Tibial nerve (tissue), 4 donors: ENCODE data around the gene CADPS2.

Experiments
- CTCF ChIP-seq, 5 experiments: fragments of 200-600 bp in 3 of 5; fragments of 450-650 bp in 2 of 5; sonication (generic) in 3 of 5; IDR thresholded peaks; one replicate each; pipeline ENCODE4 v1.5.1; 2016 to 2019; ENCODE audit warnings: antibody characterized with exemption in 5 of 5, mild to moderate bottlenecking in 3 of 5, moderate library complexity in 2 of 5
- EP300 ChIP-seq, 2 donors: sonication (generic); formaldehyde crosslinking; IDR thresholded peaks; one replicate each; pipeline ENCODE4 v1.6.1; 2017; ENCODE audit warnings: antibody characterized with exemption in 2 of 2, mild to moderate bottlenecking in 1 of 2
- POLR2A ChIP-seq, 2 donors: fragments of 450-650 bp; IDR thresholded peaks; one replicate each; pipeline ENCODE4 v1.6.1; 2017; ENCODE audit warnings: antibody characterized with exemption in 2 of 2, mild to moderate bottlenecking in 2 of 2, moderate library complexity in 2 of 2

- TF ChIP-seq CTCF (IDR thresholded peaks at IDR 0.05) (no peak), POLR2A (IDR thresholded peaks at IDR 0.05) (no peak), EP300 (IDR thresholded peaks at IDR 0.05) (no peak)
These were observed 95.7 kb downstream of the CADPS2 start for GRCh38 chr7:122790591-122790990.
